OCI-LY1 (cell line): ENCODE measurements around the gene USP17L11.
"Not testable (repeated sequence)": the region's sequence is repeated elsewhere in the genome, so short reads cannot be mapped to it uniquely, and the experiment has no call there.

Experiments used
- H2AFZ ChIP-seq: fragments of 200-600 bp; sonication (generic), shearing (Covaris generic); 2 replicates; pipeline ENCODE4 v1.6.0; 2014; ENCODE audit warnings: antibody characterized with exemption, mild to moderate bottlenecking, low read length
- H3F3A ChIP-seq: fragments of 200-600 bp; sonication (generic), shearing (Covaris generic); 2 replicates; pipeline ENCODE4 v1.6.0; 2014; ENCODE audit warnings: mild to moderate bottlenecking, antibody characterized with exemption, low read length, moderate library complexity; ENCODE audit not compliant: insufficient read depth
- H3K27ac ChIP-seq: fragments of 200-600 bp; sonication (generic); 2 replicates; pipeline ENCODE4 v1.5.1; 2014; ENCODE audit warnings: low read length, mixed run types, mild to moderate bottlenecking, low read depth; ENCODE audit not compliant: poor library complexity, severe bottlenecking
- H3K27me3 ChIP-seq: fragments of 200-600 bp; sonication (generic); 2 replicates; pipeline ENCODE4 v1.6.0; 2014; ENCODE audit warnings: antibody characterized with exemption, mild to moderate bottlenecking, low read length, moderate library complexity; ENCODE audit not compliant: insufficient read depth
- H3K36me3 ChIP-seq: fragments of 200-600 bp; sonication (generic); 2 replicates; pipeline ENCODE4 v1.6.1; 2014; ENCODE audit warnings: mild to moderate bottlenecking, antibody characterized with exemption, low read length, moderate library complexity, mixed read lengths; ENCODE audit not compliant: insufficient read depth
- H3K4me1 ChIP-seq: fragments of 200-600 bp; sonication (generic); 2 replicates; pipeline ENCODE4 v1.5.1; 2014; ENCODE audit warnings: mild to moderate bottlenecking, low read length, moderate library complexity; ENCODE audit not compliant: insufficient read depth, severe bottlenecking
- H3K4me2 ChIP-seq: fragments of 200-600 bp; sonication (generic), shearing (Covaris generic); 2 replicates; pipeline ENCODE4 v1.6.1; 2014; ENCODE audit warnings: low read length
- H3K4me3 ChIP-seq: fragments of 200-600 bp; sonication (generic); 2 replicates; pipeline ENCODE4 v1.5.1; 2014; ENCODE audit warnings: low read length, low read depth, mild to moderate bottlenecking, mixed read lengths; ENCODE audit not compliant: poor library complexity, severe bottlenecking
- H3K79me2 ChIP-seq: fragments of 200-600 bp; shearing (Covaris generic); 2 replicates; pipeline ENCODE4 v1.6.1; 2016; ENCODE audit warnings: mixed run types, low read length, mixed read lengths; ENCODE audit not compliant: insufficient read depth
- H3K9ac ChIP-seq: fragments of 200-600 bp; sonication (generic), shearing (Covaris generic); 2 replicates; pipeline ENCODE4 v1.6.1; 2014; ENCODE audit warnings: mild to moderate bottlenecking, low read length, mixed read lengths
- H3K9me2 ChIP-seq: fragments of 200-600 bp; sonication (generic), shearing (Covaris generic); 2 replicates; pipeline ENCODE4 v1.6.1; 2014; ENCODE audit warnings: low read depth, mild to moderate bottlenecking, low read length, mixed read lengths
- H3K9me3 ChIP-seq: fragments of 200-600 bp; shearing (Covaris generic); 2 replicates; pipeline ENCODE4 v1.6.1; 2014; ENCODE audit warnings: low read length, mixed read lengths
- H4K20me1 ChIP-seq: fragments of 200-600 bp; sonication (generic), shearing (Covaris generic); 2 replicates; pipeline ENCODE4 v1.6.0; 2016; ENCODE audit warnings: mild to moderate bottlenecking, low read length; ENCODE audit not compliant: insufficient read depth

The USP17L11 gene

DNA sequence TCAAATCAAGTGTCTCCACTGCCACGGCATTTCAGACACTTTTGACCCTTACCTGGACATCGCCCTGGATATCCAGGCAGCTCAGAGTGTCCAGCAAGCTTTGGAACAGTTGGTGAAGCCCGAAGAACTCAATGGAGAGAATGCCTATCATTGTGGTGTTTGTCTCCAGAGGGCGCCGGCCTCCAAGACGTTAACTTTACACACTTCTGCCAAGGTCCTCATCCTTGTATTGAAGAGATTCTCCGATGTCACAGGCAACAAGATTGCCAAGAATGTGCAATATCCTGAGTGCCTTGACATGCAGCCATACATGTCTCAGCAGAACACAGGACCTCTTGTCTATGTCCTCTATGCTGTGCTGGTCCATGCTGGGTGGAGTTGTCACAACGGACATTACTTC, 15.0 kb downstream of the USP17L11 start:
- not testable (repeated sequence) for H3K36me3 ChIP-seq, H3F3A ChIP-seq, H3K27ac ChIP-seq, H3K9me2 ChIP-seq, H3K27me3 ChIP-seq, H3K4me3 ChIP-seq, H4K20me1 ChIP-seq, H3K4me1 ChIP-seq, H3K9me3 ChIP-seq, H2AFZ ChIP-seq, H3K9ac ChIP-seq, H3K79me2 ChIP-seq, H3K4me2 ChIP-seq

DNA sequence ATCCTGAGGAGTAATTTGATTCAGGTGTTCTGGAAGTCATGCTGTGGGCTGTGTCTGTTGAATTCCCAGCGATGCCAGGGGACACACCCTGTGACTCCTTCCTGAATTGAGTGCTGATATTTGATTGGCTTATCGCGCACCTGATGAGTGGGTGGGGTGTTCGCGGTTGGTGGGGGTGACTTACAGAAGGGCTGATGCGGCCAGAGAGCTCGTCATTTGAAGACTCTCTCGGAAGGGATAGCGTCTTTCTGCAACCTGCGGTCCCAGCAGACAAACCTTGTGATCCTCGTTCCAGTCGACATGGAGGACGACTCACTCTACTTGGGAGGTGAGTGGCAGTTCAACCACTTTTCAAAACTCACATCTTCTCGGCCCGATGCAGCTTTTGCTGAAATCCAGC, 18.9 kb downstream of the USP17L11 start, which contains the start of gene USP17L15:
USP17L15 (plus strand) TSS at position 301 of the 400 bp plus-strand sequence; CDS start at position 301, 0 bp downstream.
- not testable (repeated sequence) for H3K36me3 ChIP-seq

DNA sequence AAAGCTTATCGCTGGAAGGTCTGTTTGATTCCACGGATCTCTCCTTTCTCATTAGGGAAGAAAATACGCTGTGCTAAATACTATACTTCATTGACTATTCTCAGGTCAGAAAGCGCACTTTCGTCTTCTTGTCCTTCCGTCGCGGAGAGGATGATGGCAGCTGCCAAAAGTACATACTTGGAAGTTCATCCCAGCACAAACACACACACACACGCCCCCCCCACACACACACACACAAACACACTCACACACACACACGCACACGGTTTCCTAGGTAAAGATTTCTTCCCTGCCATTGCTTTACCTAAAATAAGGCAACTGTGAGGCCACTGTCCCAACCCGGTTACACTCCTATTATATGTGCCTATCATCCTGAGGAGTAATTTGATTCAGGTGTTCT, 23.3 kb downstream of the USP17L11 start:
- H3K9ac ChIP-seq, H3K27me3 ChIP-seq, H3F3A ChIP-seq, H2AFZ ChIP-seq, H3K4me3 ChIP-seq, H3K4me2 ChIP-seq, H3K27ac ChIP-seq, H3K36me3 ChIP-seq, H4K20me1 ChIP-seq, H3K4me1 ChIP-seq, H3K9me2 ChIP-seq, H3K79me2 ChIP-seq, H3K9me3 ChIP-seq: not testable (repeated sequence)

More for the DNA sequence above, 18.9 kb downstream of the USP17L11 start, which contains the start of gene USP17L15:
- H2AFZ ChIP-seq, H3K27me3 ChIP-seq, H3K9ac ChIP-seq, H3K27ac ChIP-seq, H3K79me2 ChIP-seq, H3K4me3 ChIP-seq, H3K4me1 ChIP-seq, H3K4me2 ChIP-seq, H3K9me2 ChIP-seq, H4K20me1 ChIP-seq, H3F3A ChIP-seq, H3K9me3 ChIP-seq: not testable (repeated sequence)

DNA sequence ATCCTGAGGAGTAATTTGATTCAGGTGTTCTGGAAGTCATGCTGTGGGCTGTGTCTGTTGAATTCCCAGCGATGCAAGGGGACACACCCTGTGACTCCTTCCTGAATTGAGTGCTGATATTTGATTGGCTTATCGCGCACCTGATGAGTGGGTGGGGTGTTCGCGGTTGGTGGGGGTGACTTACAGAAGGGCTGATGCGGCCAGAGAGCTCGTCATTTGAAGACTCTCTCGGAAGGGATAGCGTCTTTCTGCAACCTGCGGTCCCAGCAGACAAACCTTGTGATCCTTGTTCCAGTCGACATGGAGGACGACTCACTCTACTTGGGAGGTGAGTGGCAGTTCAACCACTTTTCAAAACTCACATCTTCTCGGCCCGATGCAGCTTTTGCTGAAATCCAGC, 28.4 kb downstream of the USP17L11 start, which contains the start of gene USP17L17:
USP17L17 (plus strand) TSS at position 301 of the 400 bp plus-strand sequence; CDS start at position 301, 0 bp downstream.
- H4K20me1 ChIP-seq, H3K4me1 ChIP-seq, H3K79me2 ChIP-seq, H3K27me3 ChIP-seq, H3K4me2 ChIP-seq, H3K9me2 ChIP-seq, H3F3A ChIP-seq, H3K36me3 ChIP-seq, H3K4me3 ChIP-seq, H2AFZ ChIP-seq, H3K9me3 ChIP-seq, H3K9ac ChIP-seq, H3K27ac ChIP-seq: not testable (repeated sequence)

DNA sequence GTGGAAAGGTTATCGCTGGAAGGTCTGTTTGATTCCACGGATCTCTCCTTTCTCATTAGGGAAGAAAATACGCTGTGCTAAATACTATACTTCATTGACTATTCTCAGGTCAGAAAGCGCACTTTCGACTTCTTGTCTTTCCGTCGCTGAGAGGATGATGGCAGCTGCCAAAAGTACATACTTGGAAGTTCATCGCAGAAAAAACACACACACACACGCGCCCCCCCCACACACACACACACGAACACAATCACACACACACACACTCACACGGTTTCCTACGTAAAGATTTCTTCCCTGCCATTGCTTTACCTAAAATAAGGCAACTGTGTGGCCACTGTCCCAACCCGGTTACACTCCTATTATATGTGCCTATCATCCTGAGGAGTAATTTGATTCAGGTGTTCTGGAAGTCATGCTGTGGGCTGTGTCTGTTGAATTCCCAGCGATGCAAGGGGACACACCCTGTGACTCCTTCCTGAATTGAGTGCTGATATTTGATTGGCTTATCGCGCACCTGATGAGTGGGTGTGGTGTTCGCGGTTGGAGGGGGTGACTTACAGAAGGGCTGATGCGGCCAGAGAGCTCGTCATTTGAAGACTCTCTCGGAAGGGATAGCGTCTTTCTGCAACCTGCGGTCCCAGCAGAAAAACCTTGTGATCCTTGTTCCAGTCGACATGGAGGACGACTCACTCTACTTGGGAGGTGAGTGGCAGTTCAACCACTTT, 32.9 kb downstream of the USP17L11 start, which contains the start of gene USP17L18:
USP17L18 (plus strand) TSS at position 678 of the 728 bp plus-strand sequence; CDS start at position 678, 0 bp downstream.
- H3K27ac ChIP-seq, H3K4me2 ChIP-seq: not testable (repeated sequence)

DNA sequence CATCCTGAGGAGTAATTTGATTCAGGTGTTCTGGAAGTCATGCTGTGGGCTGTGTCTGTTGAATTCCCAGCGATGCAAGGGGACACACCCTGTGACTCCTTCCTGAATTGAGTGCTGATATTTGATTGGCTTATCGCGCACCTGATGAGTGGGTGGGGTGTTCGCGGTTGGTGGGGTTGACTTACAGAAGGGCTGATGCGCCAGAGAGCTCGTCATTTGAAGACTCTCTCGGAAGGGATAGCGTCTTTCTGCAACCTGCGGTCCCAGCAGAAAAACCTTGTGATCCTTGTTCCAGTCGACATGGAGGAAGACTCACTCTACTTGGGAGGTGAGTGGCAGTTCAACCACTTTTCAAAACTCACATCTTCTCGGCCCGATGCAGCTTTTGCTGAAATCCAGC, 37.9 kb downstream of the USP17L11 start, which contains the start of gene USP17L19:
USP17L19 (plus strand) TSS at position 301 of the 400 bp plus-strand sequence; CDS start at position 301, 0 bp downstream.
- H4K20me1 ChIP-seq, H3F3A ChIP-seq, H3K9me3 ChIP-seq, H3K9me2 ChIP-seq, H3K27me3 ChIP-seq, H3K27ac ChIP-seq, H3K9ac ChIP-seq, H3K4me2 ChIP-seq, H3K36me3 ChIP-seq, H3K4me3 ChIP-seq, H3K4me1 ChIP-seq, H2AFZ ChIP-seq, H3K79me2 ChIP-seq: not testable (repeated sequence)

More for the DNA sequence above, 32.9 kb downstream of the USP17L11 start, which contains the start of gene USP17L18:
- not testable (repeated sequence) for H3K9me3 ChIP-seq, H3K9me2 ChIP-seq, H3K9ac ChIP-seq, H3K36me3 ChIP-seq, H4K20me1 ChIP-seq, H3K4me3 ChIP-seq, H2AFZ ChIP-seq, H3K27me3 ChIP-seq, H3K79me2 ChIP-seq, H3F3A ChIP-seq, H3K4me1 ChIP-seq

DNA sequence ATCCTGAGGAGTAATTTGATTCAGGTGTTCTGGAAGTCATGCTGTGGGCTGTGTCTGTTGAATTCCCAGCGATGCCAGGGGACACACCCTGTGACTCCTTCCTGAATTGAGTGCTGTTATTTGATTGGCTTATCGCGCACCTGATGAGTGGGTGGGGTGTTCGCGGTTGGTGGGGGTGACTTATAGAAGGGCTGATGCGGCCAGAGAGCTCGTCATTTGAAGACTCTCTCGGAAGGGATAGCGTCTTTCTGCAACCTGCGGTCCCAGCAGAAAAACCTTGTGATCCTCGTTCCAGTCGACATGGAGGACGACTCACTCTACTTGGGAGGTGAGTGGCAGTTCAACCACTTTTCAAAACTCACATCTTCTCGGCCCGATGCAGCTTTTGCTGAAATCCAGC, 42.6 kb downstream of the USP17L11 start, which contains the start of gene USP17L20:
USP17L20 (plus strand) TSS at position 301 of the 400 bp plus-strand sequence; CDS start at position 301, 0 bp downstream.
- not testable (repeated sequence) for H3K4me3 ChIP-seq, H3K4me1 ChIP-seq, H3K9me2 ChIP-seq, H3K9me3 ChIP-seq, H3K79me2 ChIP-seq, H3K36me3 ChIP-seq, H3K27me3 ChIP-seq, H4K20me1 ChIP-seq, H3K9ac ChIP-seq, H3K27ac ChIP-seq, H2AFZ ChIP-seq, H3K4me2 ChIP-seq, H3F3A ChIP-seq
